Mesenchymal stem cell (in vitro differentiated cells and primary cell): ENCODE measurements around the gene PTS.

Source experiments
- DNase-seq: peaks from one replicate; pipeline ENCODE4 v3.0.0-alpha.2; 2013
- H2AFZ ChIP-seq: one replicate; pipeline ENCODE4 v1.6.1; 2013; ENCODE audit warnings: low read depth, mild to moderate bottlenecking, control low read depth, inconsistent platforms, low read length, moderate library complexity
- H2AK5ac ChIP-seq: 2 replicates; pipeline ENCODE4 v1.6.1; 2013; ENCODE audit warnings: low read length, moderate library complexity, mild to moderate bottlenecking, inconsistent platforms; ENCODE audit not compliant: severe bottlenecking
- H2BK120ac ChIP-seq: one replicate; pipeline ENCODE4 v1.6.1; 2013; ENCODE audit warnings: low read depth, mild to moderate bottlenecking, inconsistent platforms, low read length, moderate library complexity
- H2BK12ac ChIP-seq, 2 experiments: one replicate each; pipeline ENCODE4 v1.6.1; 2013; ENCODE audit warnings: inconsistent platforms in 2 of 2, low read length in 2 of 2, mild to moderate bottlenecking in 2 of 2, moderate library complexity in 2 of 2, control low read depth in 1 of 2
- H2BK15ac ChIP-seq: one replicate; pipeline ENCODE4 v1.6.1; 2013; ENCODE audit warnings: mild to moderate bottlenecking, low read depth, inconsistent platforms; ENCODE audit not compliant: poor library complexity, severe bottlenecking
- H2BK5ac ChIP-seq: 2 replicates; pipeline ENCODE4 v1.6.1; 2013; ENCODE audit warnings: low read depth, mild to moderate bottlenecking, low read length, control low read depth, inconsistent platforms; ENCODE audit not compliant: poor library complexity, severe bottlenecking
- H3K14ac ChIP-seq, 2 experiments: one replicate each; pipeline ENCODE4 v1.6.1; 2013; ENCODE audit warnings: inconsistent platforms in 2 of 2, low read length in 2 of 2, control low read depth in 1 of 2, mild to moderate bottlenecking in 1 of 2, moderate library complexity in 1 of 2
- H3K18ac ChIP-seq, 2 experiments: one replicate each; pipeline ENCODE4 v1.6.1; 2013; ENCODE audit warnings: inconsistent platforms in 2 of 2, low read length in 2 of 2, control low read depth in 1 of 2, low read depth in 1 of 2, mild to moderate bottlenecking in 1 of 2
- H3K23ac ChIP-seq, 2 experiments: one replicate each; pipeline ENCODE4 v1.6.1; 2013; ENCODE audit warnings: inconsistent platforms in 2 of 2, low read length in 2 of 2, mild to moderate bottlenecking in 2 of 2, moderate library complexity in 2 of 2, control low read depth in 1 of 2
- H3K27ac ChIP-seq: 2 replicates; pipeline ENCODE4 v1.5.1; 2013; ENCODE audit warnings: mild to moderate bottlenecking, moderate library complexity, low read length, control low read depth, inconsistent platforms; ENCODE audit not compliant: poor library complexity, severe bottlenecking
- H3K27me3 ChIP-seq, 2 experiments: 2 replicates each; pipeline versions ENCODE4 v1.6.1 to v1.7.0; 2013; ENCODE audit warnings: low read length in 2 of 2, mild to moderate bottlenecking in 2 of 2, moderate library complexity in 2 of 2, control low read depth in 1 of 2, inconsistent platforms in 1 of 2; ENCODE audit not compliant: control insufficient read depth in 1 of 2, insufficient read depth in 1 of 2
- H3K36me3 ChIP-seq, 2 experiments: 2 replicates each; pipeline versions ENCODE4 v1.6.1 to v1.7.0; 2013; ENCODE audit warnings: low read length in 2 of 2, control low read depth in 1 of 2, inconsistent platforms in 1 of 2, low read depth in 1 of 2, mild to moderate bottlenecking in 1 of 2; ENCODE audit not compliant: insufficient read depth in 2 of 2, control insufficient read depth in 1 of 2
- H3K4ac ChIP-seq, 2 experiments: one replicate each; pipeline ENCODE4 v1.6.1; 2013; ENCODE audit warnings: inconsistent platforms in 2 of 2, low read length in 2 of 2, mild to moderate bottlenecking in 2 of 2, moderate library complexity in 2 of 2, control low read depth in 1 of 2, low read depth in 1 of 2
- H3K4me1 ChIP-seq: 2 replicates; pipeline ENCODE4 v1.6.1; 2013; ENCODE audit warnings: low read depth, low read length, control low read depth; ENCODE audit not compliant: control insufficient read depth, insufficient read depth
- H3K4me2 ChIP-seq: 2 replicates; pipeline ENCODE4 v1.6.1; 2013; ENCODE audit warnings: low read length, mild to moderate bottlenecking, inconsistent platforms; ENCODE audit not compliant: poor library complexity, severe bottlenecking
- H3K4me3 ChIP-seq, 2 experiments: 2 replicates each; pipeline versions ENCODE4 v1.5.1 to v1.7.0; 2013; ENCODE audit warnings: low read length in 2 of 2, mild to moderate bottlenecking in 2 of 2, control low read depth in 1 of 2, low read depth in 1 of 2; ENCODE audit not compliant: insufficient read depth in 1 of 2
- H3K79me1 ChIP-seq: replicated peaks from 2 replicates; pipeline ENCODE4 v1.6.1; 2013; ENCODE audit warnings: mild to moderate bottlenecking, control low read depth, low read length, inconsistent platforms; ENCODE audit not compliant: poor library complexity, severe bottlenecking
- H3K9ac ChIP-seq: 2 replicates; pipeline ENCODE4 v1.7.0; 2013; ENCODE audit warnings: mild to moderate bottlenecking, low read length, moderate library complexity
- H3K9me3 ChIP-seq: 2 replicates; pipeline ENCODE4 v1.7.0; 2013; ENCODE audit warnings: mild to moderate bottlenecking, low read length; ENCODE audit not compliant: control insufficient read depth
- H4K8ac ChIP-seq: one replicate; pipeline ENCODE4 v1.6.1; 2013; ENCODE audit warnings: inconsistent platforms, mild to moderate bottlenecking, low read length, moderate library complexity
- H4K91ac ChIP-seq: one replicate; pipeline ENCODE4 v1.6.1; 2013; ENCODE audit warnings: mild to moderate bottlenecking, low read length, inconsistent platforms
- WGBS: methylation state at CpG from one replicate; pipeline ENCODE4 v1.1.7; 2013; ENCODE audit warnings: mixed read lengths; 5-methylcytosine and 5-hydroxymethylcytosine counted together

The PTS gene

GRCh38 chr11:112223121-112223520, 3.1 kb upstream of the PTS start:
- Histone ChIP-seq H2BK120ac (no peak overlapping the region), H3K14ac (no peak overlapping the region), H3K18ac (no peak overlapping the region), H3K27me3 (no peaks in the 10 kb centered on the region), H2BK15ac (no peak overlapping the region), H2BK12ac (no peak overlapping the region), H3K27ac (no peak overlapping the region), H4K8ac (no peak overlapping the region), H3K4me3 (no peak overlapping the region), H3K9ac (peak overlapping the region; percentile 6), H2AK5ac (no peak overlapping the region), H4K91ac (no peak overlapping the region), H2AFZ (no peak overlapping the region), H3K23ac (no peak overlapping the region), H3K4me1 (peaks cover 6% of the 10 kb centered on the region), H2BK5ac (no peak overlapping the region), H3K9me3 (no peaks in the 10 kb centered on the region), H3K4me2 (no peak overlapping the region), H3K79me1 (peaks cover 2% of the 10 kb centered on the region), H3K4ac (no peak overlapping the region), H3K36me3 (no peaks in the 10 kb centered on the region)
- WGBS = no CpG with 5 or more reads among the region's 1 CpG
- no peak for DNase-seq

GRCh38 chr11:112223754-112224532, 2.3 kb upstream of the PTS start:
- Histone ChIP-seq H4K91ac (no peak overlapping the region), H3K23ac (no peak overlapping the region), H3K4ac (no peak overlapping the region), H2AFZ (no peak overlapping the region), H3K79me1 (peaks cover 2% of the 10 kb centered on the region), H2BK120ac (no peak overlapping the region), H3K36me3 (peaks cover 0 to 6% of the 10 kb centered on the region in 2 experiments), H3K27ac (no peak overlapping the region), H2BK12ac (no peak overlapping the region), H3K27me3 (no peaks in the 10 kb centered on the region), H3K14ac (no peak overlapping the region), H3K4me2 (no peak overlapping the region), H4K8ac (no peak overlapping the region), H2BK5ac (no peak overlapping the region), H3K4me3 (no peak overlapping the region), H3K18ac (no peak overlapping the region), H3K9ac (no peak overlapping the region), H3K9me3 (no peaks in the 10 kb centered on the region), H2AK5ac (no peak overlapping the region), H3K4me1 (peaks cover 6% of the 10 kb centered on the region), H2BK15ac (no peak overlapping the region)
- no peak for DNase-seq
- WGBS = 91% methylated on average over 4 of the region's 5 CpGs

- Histone ChIP-seq H3K9me3 (no peaks in the 10 kb centered on the region), H2BK5ac (no peak overlapping the region), H3K79me1 (peaks cover 4% of the 10 kb centered on the region), H3K14ac (peak overlapping the region in 1 of 2 experiments; percentile 68), H4K91ac (peak overlapping the region; percentile 99), H2BK120ac (peak overlapping the region; percentile 37), H3K9ac (peak overlapping the region; percentile 99), H2BK15ac (peak overlapping the region; percentile 98), H2BK12ac (no peak overlapping the region), H3K4me2 (peak overlapping the region; percentile 64), H3K4ac (peak overlapping the region; percentile 72 to 95), H2AFZ (peak overlapping the region; percentile 99), H3K4me3 (peak overlapping the region; percentile 98 to 99), H4K8ac (peak overlapping the region; percentile 94), H3K23ac (no peak overlapping the region), H3K4me1 (peaks cover 6% of the 10 kb centered on the region), H3K18ac (peak overlapping the region; percentile 82 to 100), H3K36me3 (peaks cover 0 to 23% of the 10 kb centered on the region in 2 experiments), H2AK5ac (no peak overlapping the region), H3K27me3 (no peaks in the 10 kb centered on the region), H3K27ac (peak overlapping the region; percentile 74)
- 29% methylated on average over 6 of the region's 8 CpGs for WGBS
- DNase-seq = no peak
Measured at GRCh38 chr11:112225753-112226061, 521 bp upstream of the PTS start.

- peaks cover 8% of the 10 kb centered on the region for H3K79me1 ChIP-seq
- DNase-seq = peak; percentile 58
- no peak overlapping the region for H4K91ac ChIP-seq
- peak overlapping the region; percentile 15 to 95 for H3K18ac ChIP-seq
- H3K4me1 ChIP-seq = peaks cover 6% of the 10 kb centered on the region
- H3K23ac ChIP-seq = no peak overlapping the region
- H2BK15ac ChIP-seq = peak overlapping the region; percentile 77
- peaks cover 0 to 32% of the 10 kb centered on the region in 2 experiments for H3K36me3 ChIP-seq
- H2BK120ac ChIP-seq = no peak overlapping the region
- H3K27ac ChIP-seq = peak overlapping the region; percentile 31
- H3K14ac ChIP-seq = peak overlapping the region in 1 of 2 experiments; percentile 96
- no peak overlapping the region for H2AFZ ChIP-seq
- 19% methylated on average over 16 of the region's 16 CpGs for WGBS
- no peaks in the 10 kb centered on the region for H3K9me3 ChIP-seq
- H3K4me2 ChIP-seq = peak overlapping the region; percentile 82
- H2BK5ac ChIP-seq = no peak overlapping the region
- H4K8ac ChIP-seq = peak overlapping the region; percentile 27
- no peak overlapping the region for H2BK12ac ChIP-seq
- H3K4ac ChIP-seq = peak overlapping the region; percentile 72 to 92
- H3K9ac ChIP-seq = peak overlapping the region; percentile 99
- no peaks in the 10 kb centered on the region for H3K27me3 ChIP-seq
- H2AK5ac ChIP-seq = no peak overlapping the region
- peak overlapping the region; percentile 98 to 99 for H3K4me3 ChIP-seq
Measured at GRCh38 chr11:112226831-112227401, 688 bp downstream of the PTS start.
